ENCODE results near the gene FBXW4. TPM values are rescaled to one million over a fixed set of nuclear protein-coding genes. Genes with fewer than 3 reads are reported as not detected.

FBXW4 gene
- total and polyA plus RNA-seq, 4 donors, result 28.0 to 65.6 (median 54.5) TPM

DNA sequence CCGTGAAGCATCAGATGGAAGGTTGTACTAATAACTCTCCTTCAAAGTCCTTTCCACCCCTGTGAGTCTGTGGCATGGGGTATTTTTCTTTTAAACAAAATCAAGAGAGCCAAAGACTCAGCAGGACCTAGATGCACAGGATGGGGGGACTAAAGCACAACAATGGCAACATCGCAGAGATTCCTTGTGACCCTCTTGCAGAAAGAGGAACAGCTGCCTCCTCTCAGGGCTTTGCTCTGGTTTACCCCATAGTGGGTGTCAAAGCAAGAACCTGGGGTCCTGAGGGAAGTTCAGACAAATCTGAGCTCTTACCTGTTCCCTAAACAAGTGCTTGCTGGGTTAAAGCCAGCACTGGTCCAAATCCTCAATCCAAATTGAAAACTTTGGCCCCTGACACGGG, 41.7 kb upstream of the FBXW4 start:
- Histone ChIP-seq H3K4me1 (ENCODE audit: control insufficient read depth in 5 of 5, insufficient read depth in 5 of 5, low read length in 5 of 5) (no peaks in the 10 kb centered on the region), H3K4me3 (no peak overlapping the region), H3K36me3 (ENCODE audit: control insufficient read depth in 4 of 4, insufficient read depth in 4 of 4, low read length in 4 of 4) (no peaks in the 10 kb centered on the region), H3K27me3 (ENCODE audit: control insufficient read depth in 3 of 3, insufficient read depth in 3 of 3, low read length in 2 of 3) (peaks cover 0 to 5% (median 3%) of the 10 kb centered on the region in 3 donors), H3K27ac (ENCODE audit: low read depth in 1 of 2, low read length in 1 of 2) (no peak overlapping the region), H3K9me3 (ENCODE audit: control insufficient read depth in 4 of 4, insufficient read depth in 3 of 4, low read length in 3 of 4) (no peaks in the 10 kb centered on the region), H3K9ac (ENCODE audit: insufficient read depth in 1 of 2, low read length in 2 of 2) (no peak overlapping the region)
- WGBS, 2 donors, result 75 to 77% methylated on average over 3 of the region's 3 CpGs
- no peak for ATAC-seq (ENCODE audit: insufficient read depth, low FRiP score)
- DNase-seq, result no peak
- TF ChIP-seq CTCF (IDR thresholded peaks at IDR 0.05; ENCODE audit: control extremely low read depth, extremely low read depth), result no peak

DNA sequence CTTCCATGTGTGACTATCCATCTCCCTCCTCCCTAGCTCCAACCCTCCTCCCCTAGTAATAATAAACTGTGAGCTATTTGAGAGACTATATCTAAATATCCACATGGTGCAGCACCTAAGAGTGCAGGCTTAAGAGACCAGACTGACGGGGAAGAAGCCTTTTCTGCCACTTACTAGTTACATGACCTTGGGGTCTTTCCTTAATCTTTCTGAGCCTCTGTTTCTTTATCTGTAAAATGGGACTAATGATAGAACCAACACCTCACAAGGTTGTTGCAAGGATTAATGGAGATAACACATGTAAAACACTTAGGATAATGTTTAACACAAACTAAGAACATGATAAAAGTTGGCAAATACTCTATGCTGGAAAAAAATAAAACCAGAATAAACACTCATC, 37.1 kb upstream of the FBXW4 start:
- no peaks in the 10 kb centered on the region for H3K36me3 ChIP-seq (ENCODE audit: control insufficient read depth in 4 of 4, insufficient read depth in 4 of 4, low read length in 4 of 4)
- H3K27me3 ChIP-seq (ENCODE audit: control insufficient read depth in 3 of 3, insufficient read depth in 3 of 3, low read length in 2 of 3), result peaks cover 0 to 3% (median 0%) of the 10 kb centered on the region in 3 donors
- no peaks in the 10 kb centered on the region for H3K4me1 ChIP-seq (ENCODE audit: control insufficient read depth in 5 of 5, insufficient read depth in 5 of 5, low read length in 5 of 5)
- H3K9ac ChIP-seq (ENCODE audit: insufficient read depth in 1 of 2, low read length in 2 of 2), result no peak overlapping the region
- ATAC-seq (ENCODE audit: insufficient read depth, low FRiP score), result no peak
- no peak for TF ChIP-seq CTCF (IDR thresholded peaks at IDR 0.05; ENCODE audit: control extremely low read depth, extremely low read depth)
- 74% methylated on average over 1 of the region's 1 CpG for WGBS, 2 donors
- no peaks in the 10 kb centered on the region for H3K9me3 ChIP-seq (ENCODE audit: control insufficient read depth in 4 of 4, insufficient read depth in 3 of 4, low read length in 3 of 4)
- H3K4me3 ChIP-seq, result no peak overlapping the region
- DNase-seq, result no peak
- no peak overlapping the region for H3K27ac ChIP-seq (ENCODE audit: low read depth in 1 of 2, low read length in 1 of 2)

GRCh38 chr10:101726115-101726387, 31.1 kb upstream of the FBXW4 start:
- Histone ChIP-seq H3K4me3 (no peak overlapping the region), H3K4me1 (ENCODE audit: control insufficient read depth in 5 of 5, insufficient read depth in 5 of 5, low read length in 5 of 5) (peaks cover 0 to 12% (median 0%) of the 10 kb centered on the region in 5 donors), H3K27ac (ENCODE audit: low read depth in 1 of 2, low read length in 1 of 2) (no peak overlapping the region), H3K27me3 (ENCODE audit: control insufficient read depth in 3 of 3, insufficient read depth in 3 of 3, low read length in 2 of 3) (no peaks in the 10 kb centered on the region), H3K9ac (ENCODE audit: insufficient read depth in 1 of 2, low read length in 2 of 2) (no peak overlapping the region), H3K9me3 (ENCODE audit: control insufficient read depth in 4 of 4, insufficient read depth in 3 of 4, low read length in 3 of 4) (no peaks in the 10 kb centered on the region), H3K36me3 (ENCODE audit: control insufficient read depth in 4 of 4, insufficient read depth in 4 of 4, low read length in 4 of 4) (no peaks in the 10 kb centered on the region)
- DNase-seq (no peak), ATAC-seq (ENCODE audit: insufficient read depth, low FRiP score) (no peak)
- no peak for TF ChIP-seq CTCF (IDR thresholded peaks at IDR 0.05; ENCODE audit: control extremely low read depth, extremely low read depth)
- WGBS, 2 donors, result 80 to 85% methylated on average over 2 of the region's 2 CpGs

- Histone ChIP-seq H3K4me3 (no peak overlapping the region), H3K9ac (ENCODE audit: insufficient read depth in 1 of 2, low read length in 2 of 2) (no peak overlapping the region), H3K27me3 (ENCODE audit: control insufficient read depth in 3 of 3, insufficient read depth in 3 of 3, low read length in 2 of 3) (no peaks in the 10 kb centered on the region), H3K4me1 (ENCODE audit: control insufficient read depth in 5 of 5, insufficient read depth in 5 of 5, low read length in 5 of 5) (peaks cover 0 to 12% (median 0%) of the 10 kb centered on the region in 5 donors), H3K27ac (ENCODE audit: low read depth in 1 of 2, low read length in 1 of 2) (no peak overlapping the region), H3K36me3 (ENCODE audit: control insufficient read depth in 4 of 4, insufficient read depth in 4 of 4, low read length in 4 of 4) (no peaks in the 10 kb centered on the region), H3K9me3 (ENCODE audit: control insufficient read depth in 4 of 4, insufficient read depth in 3 of 4, low read length in 3 of 4) (no peaks in the 10 kb centered on the region)
- no peak for ATAC-seq (ENCODE audit: insufficient read depth, low FRiP score)
- 80% methylated on average over 8 of the region's 8 CpGs for WGBS, 2 donors
- TF ChIP-seq CTCF (IDR thresholded peaks at IDR 0.05; ENCODE audit: control extremely low read depth, extremely low read depth), result no peak
- DNase-seq, result peak; percentile 44 to 79 (median 62)
Measured at GRCh38 chr10:101725296-101726114, 30.5 kb upstream of the FBXW4 start.

Data from lung (tissue), 12 donors.